HG03342 (cell line): ENCODE measurements around the gene EFNA3.

Experiments used
- ATAC-seq: cut with Tn5 transposase; IDR thresholded peaks from one replicate; pipeline ENCODE4 v1.9.1; 2021; ENCODE audit warnings: mild to moderate bottlenecking, moderate library complexity; ENCODE audit not compliant: unreplicated experiment

EFNA3 gene

DNA sequence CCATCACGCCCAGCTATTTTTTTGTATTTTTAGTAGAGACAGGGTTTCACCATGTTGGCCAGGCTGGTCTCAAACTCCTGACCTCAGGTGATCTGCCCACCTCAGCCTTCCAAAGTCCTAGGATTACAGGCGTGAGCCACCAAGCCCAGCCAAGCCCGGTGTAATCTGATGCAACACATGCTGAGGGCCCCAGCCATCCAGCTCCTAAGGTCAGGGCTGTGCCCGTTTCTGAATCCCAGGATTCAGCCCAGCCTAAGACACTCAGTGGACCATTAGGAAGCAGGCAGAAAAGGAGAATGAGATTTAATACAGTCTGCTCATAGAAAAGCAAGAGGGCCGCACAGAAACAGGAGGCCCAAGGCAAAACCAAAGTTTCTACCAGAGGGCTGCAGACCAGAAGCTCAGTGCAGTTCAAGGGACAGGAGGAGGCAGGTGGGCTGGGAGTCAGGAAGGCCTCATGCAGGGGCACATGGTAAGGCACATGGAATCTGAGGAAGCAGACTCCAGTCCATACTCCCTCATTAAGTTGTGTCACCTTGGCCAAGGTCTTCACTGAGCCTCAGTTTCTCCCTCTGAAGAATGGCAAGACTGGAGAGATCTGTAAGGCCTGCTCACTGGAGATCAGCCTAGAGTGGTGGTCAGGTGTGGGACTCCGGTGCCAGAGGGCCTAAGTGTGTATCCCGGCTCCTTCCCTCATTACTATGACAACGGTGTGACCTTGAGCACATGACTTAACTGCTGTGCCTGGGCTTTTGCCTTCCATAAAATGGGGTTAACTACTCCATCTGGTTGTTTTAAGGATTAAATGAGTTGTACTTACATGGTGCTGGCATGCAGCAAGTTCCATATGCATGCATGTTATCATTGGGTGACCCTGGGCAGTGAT is 29.9 kb upstream of the EFNA3 start:
- no peak for ATAC-seq

- no peak for ATAC-seq
These were observed 28.7 kb upstream of the EFNA3 start for GRCh38 chr1:155049651-155050559.

DNA sequence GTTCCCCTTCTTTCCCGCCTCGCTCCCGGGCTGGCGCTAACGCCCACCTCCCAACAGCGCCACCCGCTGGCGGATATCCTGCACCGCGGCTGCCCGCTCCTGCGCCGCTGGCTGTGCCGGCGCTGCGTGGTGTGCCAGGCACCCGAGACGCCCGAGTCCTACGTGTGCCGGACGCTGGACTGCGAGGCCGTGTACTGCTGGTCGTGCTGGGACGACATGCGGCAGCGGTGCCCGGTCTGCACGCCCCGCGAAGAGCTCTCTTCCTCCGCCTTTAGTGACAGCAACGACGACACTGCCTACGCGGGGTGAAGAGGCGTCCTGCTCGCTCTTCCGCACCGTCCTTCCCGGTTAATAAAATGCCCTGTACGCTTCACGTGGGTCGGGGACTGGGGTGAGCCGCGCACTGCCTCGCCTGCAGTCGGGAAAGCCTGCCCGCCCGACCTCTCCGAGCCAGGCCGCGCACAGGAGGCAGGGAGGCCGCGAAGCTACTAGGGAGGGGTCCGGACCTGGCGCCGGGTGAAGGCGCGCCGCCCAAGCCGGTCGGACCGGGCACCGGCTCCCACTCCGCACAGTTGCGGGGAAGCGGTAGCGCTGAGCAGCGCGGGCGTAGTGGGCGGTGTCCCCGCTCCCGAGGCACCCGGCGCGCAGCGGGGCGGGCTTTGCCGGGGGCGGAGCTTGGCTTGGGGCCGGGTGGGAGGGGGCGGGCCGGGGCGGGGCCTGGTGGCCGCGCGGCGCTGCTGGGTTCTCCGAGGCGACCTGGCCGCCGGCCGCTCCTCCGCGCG is 27.9 kb upstream of the EFNA3 start, which contains the start of gene ADAM15:
ADAM15 (plus strand) TSS at position 757 of the 782 bp plus-strand sequence. CDS start 71 bp downstream, outside the sequence.
- peak; percentile 47 for ATAC-seq

GRCh38 chr1:155051342-155051776 is 27.3 kb upstream of the EFNA3 start:
- peak; percentile 20 for ATAC-seq

DNA sequence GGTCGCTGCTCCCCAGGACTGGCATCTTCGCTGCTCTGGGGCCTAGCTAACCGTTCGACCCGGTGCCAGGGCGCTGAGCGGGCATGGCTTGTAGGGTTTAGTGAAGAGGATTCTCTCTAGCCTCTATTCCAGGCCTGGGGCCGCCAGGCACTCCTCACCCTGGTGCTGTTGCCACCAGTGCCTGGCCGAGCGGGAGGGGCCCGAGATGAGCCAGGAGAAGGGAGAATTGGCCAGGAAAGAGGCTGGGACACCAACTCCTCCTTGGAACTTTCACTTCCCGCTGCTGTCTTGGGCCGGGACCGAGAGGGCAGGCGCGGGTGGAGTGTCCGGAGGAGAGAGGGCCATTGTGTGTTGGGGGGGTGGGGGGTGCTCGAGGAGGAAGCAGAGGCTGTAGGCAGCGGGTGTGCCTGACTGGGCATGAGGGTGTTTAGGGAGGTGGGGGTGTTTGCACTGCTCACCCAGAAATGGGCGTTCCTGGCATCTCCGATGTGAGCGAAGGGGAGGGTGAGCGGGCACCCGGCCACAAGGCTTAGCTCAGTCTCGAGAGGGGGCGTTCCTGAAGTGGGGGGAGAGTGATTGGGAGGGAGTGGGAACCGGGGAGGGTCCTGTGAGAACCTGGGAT is 26.7 kb upstream of the EFNA3 start:
- ATAC-seq: peak; percentile 3

- no peak for ATAC-seq
These were observed 25.9 kb upstream of the EFNA3 start for GRCh38 chr1:155052439-155053395.

GRCh38 chr1:155053531-155054105 is 25.0 kb upstream of the EFNA3 start:
- no peak for ATAC-seq

- no peak for ATAC-seq
These were observed 21.5 kb upstream of the EFNA3 start for GRCh38 chr1:155057104-155057503.

- no peak for ATAC-seq
These were observed 20.8 kb upstream of the EFNA3 start for GRCh38 chr1:155057788-155058211.

- no peak for ATAC-seq
These were observed 17.9 kb upstream of the EFNA3 start for GRCh38 chr1:155060736-155061135.

DNA sequence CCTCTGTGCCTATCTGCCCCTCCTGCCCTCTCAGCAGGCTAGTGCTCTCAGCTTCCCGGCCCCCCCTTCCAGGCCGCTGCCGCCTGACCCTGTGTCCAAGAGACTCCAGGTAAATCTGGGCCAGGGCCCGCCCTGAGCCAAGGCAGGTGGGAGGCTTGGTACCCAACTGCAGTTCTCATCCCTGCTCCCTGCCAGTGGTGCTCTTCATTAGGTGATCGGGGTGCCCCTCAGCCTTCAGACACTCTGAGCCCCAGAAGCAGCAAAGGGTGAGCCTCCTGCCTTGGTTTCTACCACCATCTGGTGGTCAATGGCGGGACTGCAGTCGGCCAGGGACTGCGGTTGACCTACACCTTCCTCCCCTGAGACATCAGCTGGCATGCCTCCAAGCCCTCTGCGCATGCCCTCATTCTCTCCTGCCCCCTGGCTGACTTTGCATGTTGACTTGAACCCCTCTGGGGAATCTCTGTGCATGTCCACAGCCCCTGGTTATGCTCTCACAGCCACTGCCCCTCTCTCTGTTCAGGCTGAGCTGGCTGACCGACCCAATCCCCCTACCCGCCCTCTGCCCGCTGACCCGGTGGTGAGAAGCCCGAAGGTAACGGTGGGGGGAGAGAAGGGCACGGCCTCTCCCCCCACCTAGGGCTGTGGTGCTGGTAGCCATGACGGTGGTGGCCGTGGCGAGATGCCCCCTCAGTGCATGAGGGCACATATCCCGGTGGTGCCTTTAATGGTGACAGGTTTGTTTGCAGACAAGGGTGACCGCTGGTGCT is 17.1 kb upstream of the EFNA3 start:
- ATAC-seq: peak; percentile 42

DNA sequence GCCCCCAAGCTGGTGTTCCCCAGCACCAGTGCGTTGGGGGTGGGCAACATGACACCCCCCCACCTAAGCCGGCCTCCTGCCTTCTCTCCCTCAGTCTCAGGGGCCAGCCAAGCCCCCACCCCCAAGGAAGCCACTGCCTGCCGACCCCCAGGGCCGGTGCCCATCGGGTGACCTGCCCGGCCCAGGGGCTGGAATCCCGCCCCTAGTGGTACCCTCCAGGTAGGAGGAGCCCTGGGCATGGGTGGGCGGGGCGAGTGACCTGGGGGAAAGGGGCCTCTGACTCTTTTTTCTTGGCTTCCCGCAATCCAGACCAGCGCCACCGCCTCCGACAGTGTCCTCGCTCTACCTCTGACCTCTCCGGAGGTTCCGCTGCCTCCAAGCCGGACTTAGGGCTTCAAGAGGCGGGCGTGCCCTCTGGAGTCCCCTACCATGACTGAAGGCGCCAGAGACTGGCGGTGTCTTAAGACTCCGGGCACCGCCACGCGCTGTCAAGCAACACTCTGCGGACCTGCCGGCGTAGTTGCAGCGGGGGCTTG is 16.4 kb upstream of the EFNA3 start:
- no peak for ATAC-seq

- no peak for ATAC-seq
These were observed 15.8 kb upstream of the EFNA3 start for GRCh38 chr1:155062702-155063411.

GRCh38 chr1:155063550-155064110 is 15.0 kb upstream of the EFNA3 start, which contains the start of gene EFNA4:
Gene EFNA4, plus strand, starts transcription at chr1:155063740. Its CDS starts 84 bp downstream, at chr1:155063824.
- peak; percentile 65 for ATAC-seq

DNA sequence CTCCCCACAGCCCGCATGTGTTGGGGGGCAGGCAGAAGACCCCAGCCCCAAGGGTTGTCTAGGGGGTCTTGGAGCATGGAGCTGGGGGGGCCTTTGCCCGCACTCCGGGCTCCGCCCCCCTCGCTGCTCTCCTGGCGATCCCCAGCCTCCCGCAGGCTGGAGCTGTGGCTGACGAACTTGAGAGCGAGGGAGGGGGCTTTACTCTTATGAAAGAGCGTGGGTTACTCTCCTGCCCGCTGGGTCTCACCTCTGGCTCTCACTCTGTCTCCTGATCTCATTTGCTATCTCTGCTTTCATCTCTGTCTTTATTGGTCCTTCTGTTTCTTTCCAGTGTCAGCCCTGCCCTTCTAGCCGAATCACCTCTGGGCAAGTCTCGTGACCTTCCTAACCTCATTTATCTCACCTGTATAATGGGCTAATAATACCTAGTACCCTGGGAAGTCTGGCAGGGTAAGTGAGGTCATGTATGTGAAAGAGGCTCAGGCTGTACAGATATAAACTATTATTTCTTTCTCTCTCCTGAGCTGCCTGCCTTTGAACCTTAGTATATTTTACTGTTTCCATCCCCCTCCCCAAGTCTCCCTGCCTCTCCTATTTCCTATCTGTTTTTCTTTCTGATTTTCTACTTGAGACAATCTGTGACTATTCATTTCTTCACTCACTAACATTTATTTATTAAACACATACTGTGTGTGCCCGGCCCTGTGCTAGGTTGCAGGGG is 14.4 kb upstream of the EFNA3 start:
- ATAC-seq: no peak

- ATAC-seq: no peak
These were observed 13.7 kb upstream of the EFNA3 start for GRCh38 chr1:155064832-155065429.
